Neural cell (in vitro differentiated cells): ENCODE measurements around the gene TBC1D25. TPM values are rescaled to one million over a fixed set of nuclear protein-coding genes. Genes with fewer than 3 reads are reported as not detected.

ENCODE experiments used
- H2AFZ ChIP-seq: fragments of 200-600, 300-800 bp; sonication (generic), shearing (Covaris generic); 2 replicates; pipeline ENCODE4 v1.6.0; 2014; ENCODE audit warnings: low read depth, mild to moderate bottlenecking, antibody characterized with exemption, low read length, moderate library complexity
- H3F3A ChIP-seq: fragments of 200-600 bp; shearing (Covaris generic); 2 replicates; pipeline ENCODE4 v1.6.1; 2016; ENCODE audit warnings: mild to moderate bottlenecking, moderate library complexity, mixed read lengths, antibody characterized with exemption, low read length; ENCODE audit not compliant: insufficient read depth, poor library complexity, severe bottlenecking
- H3K27ac ChIP-seq: fragments of 200-600, 300-800 bp; sonication (generic), shearing (Covaris generic); 2 replicates; pipeline ENCODE4 v1.5.1; 2014; ENCODE audit warnings: mild to moderate bottlenecking, low read length, moderate library complexity
- H3K27me3 ChIP-seq: fragments of 300-800, 200-600 bp; sonication (generic), shearing (Covaris generic); 2 replicates; pipeline ENCODE4 v1.6.0; 2014; ENCODE audit warnings: mild to moderate bottlenecking, low read depth, low read length, moderate library complexity; ENCODE audit not compliant: insufficient read depth
- H3K36me3 ChIP-seq: fragments of 300-800, 200-600 bp; sonication (generic), shearing (Covaris generic); 2 replicates; pipeline ENCODE4 v1.5.1; 2014; ENCODE audit warnings: mild to moderate bottlenecking, antibody characterized with exemption, low read length, moderate library complexity; ENCODE audit not compliant: insufficient read depth
- H3K4me2 ChIP-seq: fragments of 300-800, 200-600 bp; sonication (generic), shearing (Covaris generic); 2 replicates; pipeline ENCODE4 v1.6.0; 2014; ENCODE audit warnings: mild to moderate bottlenecking, low read length
- H3K4me3 ChIP-seq: fragments of 300-800, 200-600 bp; sonication (generic), shearing (Covaris generic); 2 replicates; pipeline ENCODE4 v1.5.1; 2014; ENCODE audit warnings: mild to moderate bottlenecking, low read length, moderate library complexity
- H3K79me2 ChIP-seq: fragments of 200-600 bp; shearing (Covaris generic); replicated peaks from 2 replicates; pipeline ENCODE4 v1.6.0; 2014; ENCODE audit warnings: mild to moderate bottlenecking, low read length, moderate library complexity; ENCODE audit not compliant: insufficient read depth
- H3K9ac ChIP-seq: fragments of 300-800, 200-600 bp; sonication (generic), shearing (Covaris generic); 2 replicates; pipeline ENCODE4 v1.6.1; 2016; ENCODE audit warnings: mild to moderate bottlenecking, low read length, mixed read lengths
- H3K9me2 ChIP-seq: fragments of 200-600 bp; shearing (Covaris generic); 2 replicates; pipeline ENCODE4 v1.6.1; 2016; ENCODE audit warnings: mild to moderate bottlenecking, low read length, mixed read lengths; ENCODE audit not compliant: insufficient read depth
- H3K9me3 ChIP-seq: fragments of 200-600, 300-800 bp; sonication (generic), shearing (Covaris generic); 2 replicates; pipeline ENCODE4 v1.6.1; 2016; ENCODE audit warnings: mild to moderate bottlenecking, mixed run types, low read length, moderate library complexity, mixed read lengths
- H4K20me1 ChIP-seq: fragments of 200-600 bp; shearing (Covaris generic); 2 replicates; pipeline ENCODE4 v1.6.1; 2016; ENCODE audit warnings: mild to moderate bottlenecking, mixed run types; ENCODE audit not compliant: insufficient read depth
- CTCF ChIP-seq: fragments of 450-650 bp; IDR thresholded peaks from 2 replicates; pipeline ENCODE4 v1.5.1; 2014; ENCODE audit warnings: antibody characterized with exemption, mild to moderate bottlenecking, moderate library complexity; ENCODE audit not compliant: poor library complexity, severe bottlenecking
- EP300 ChIP-seq: fragments of 450-650 bp; conservative IDR thresholded peaks from 2 replicates; pipeline ENCODE4 v1.6.1; 2014; ENCODE audit warnings: antibody characterized with exemption, mild to moderate bottlenecking, moderate library complexity; ENCODE audit not compliant: poor library complexity, severe bottlenecking
- EZH2 ChIP-seq: fragments of 200-600, 300-800 bp; shearing (Covaris generic), sonication (generic); IDR thresholded peaks from 2 replicates; pipeline ENCODE4 v1.6.1; 2014; ENCODE audit warnings: antibody characterized with exemption, low read length, borderline replicate concordance, mild to moderate bottlenecking; ENCODE audit not compliant: insufficient read depth, poor library complexity, severe bottlenecking
- MXI1 ChIP-seq: fragments of 450-650 bp; conservative IDR thresholded peaks from 2 replicates; pipeline ENCODE4 v1.6.1; 2014; ENCODE audit warnings: antibody characterized with exemption, mild to moderate bottlenecking; ENCODE audit not compliant: poor library complexity, severe bottlenecking
- POLR2AphosphoS5 ChIP-seq: IDR thresholded peaks from 2 replicates; pipeline ENCODE4 v1.6.1; 2012
- RAD21 ChIP-seq: fragments of 450-650 bp; conservative IDR thresholded peaks from 2 replicates; pipeline ENCODE4 v1.6.1; 2014; ENCODE audit warnings: antibody characterized with exemption, mild to moderate bottlenecking, moderate library complexity
- REST ChIP-seq: IDR thresholded peaks from 2 replicates; pipeline ENCODE4 v1.6.1; 2012; ENCODE audit warnings: borderline replicate concordance
- SMC3 ChIP-seq: fragments of 450-650 bp; conservative IDR thresholded peaks from 2 replicates; pipeline ENCODE4 v1.6.1; 2014; ENCODE audit warnings: antibody characterized with exemption, mild to moderate bottlenecking, moderate library complexity; ENCODE audit not compliant: poor library complexity
- TAF1 ChIP-seq: IDR thresholded peaks from 2 replicates; pipeline ENCODE4 v1.6.1; 2012; ENCODE audit warnings: low read depth
- polyA plus RNA-seq: library from polyadenylated mRNA; depleted of rRNA; stranded (reverse); fragments of >200 nt; gene quantifications from 2 replicates; pipeline ENCODE4 v1.2.3, GENCODE V29; 2014

The TBC1D25 gene
- polyA plus RNA-seq, 1 donor from 2014 or later = 4.5 TPM

- Histone ChIP-seq H3K4me2 (no peak overlapping the region), H4K20me1 (no peaks in the 10 kb centered on the region), H3F3A (no peaks in the 10 kb centered on the region), H3K4me3 (no peak overlapping the region), H3K9me3 (no peaks in the 10 kb centered on the region), H3K36me3 (no peaks in the 10 kb centered on the region), H3K9me2 (no peaks in the 10 kb centered on the region), H3K27ac (no peak overlapping the region), H3K9ac (no peak overlapping the region), H3K27me3 (no peaks in the 10 kb centered on the region), H3K79me2 (no peaks in the 10 kb centered on the region), H2AFZ (no peak overlapping the region)
- no peak for TF ChIP-seq POLR2AphosphoS5
- TF ChIP-seq EP300 = no peak
- no peak for TF ChIP-seq REST
- TF ChIP-seq MXI1 = no peak
- no peak for TF ChIP-seq CTCF
- TF ChIP-seq EZH2 = no peak
- no peak for TF ChIP-seq TAF1
- no peak for TF ChIP-seq RAD21
- no peak for TF ChIP-seq SMC3
These were observed 34.0 kb upstream of the TBC1D25 start for GRCh38 chrX:48505481-48505880.

GRCh38 chrX:48507246-48507645 is 32.3 kb upstream of the TBC1D25 start:
- Histone ChIP-seq H3K27me3 (no peaks in the 10 kb centered on the region), H3K79me2 (no peaks in the 10 kb centered on the region), H3K9ac (no peak overlapping the region), H3F3A (no peaks in the 10 kb centered on the region), H3K4me2 (no peak overlapping the region), H3K27ac (no peak overlapping the region), H2AFZ (no peak overlapping the region), H3K9me3 (no peaks in the 10 kb centered on the region), H4K20me1 (no peaks in the 10 kb centered on the region), H3K36me3 (no peaks in the 10 kb centered on the region), H3K9me2 (no peaks in the 10 kb centered on the region), H3K4me3 (no peak overlapping the region)
- TF ChIP-seq TAF1 (no peak), MXI1 (no peak), REST (no peak), EP300 (no peak), EZH2 (no peak), SMC3 (no peak), CTCF (no peak), RAD21 (no peak), POLR2AphosphoS5 (no peak)
